Mammary microvascular endothelial cell (primary cell): ENCODE measurements around the gene RSPO4. TPM values are rescaled to one million over a fixed set of nuclear protein-coding genes. Genes with fewer than 3 reads are reported as not detected.

Source experiments
- total RNA-seq: library from RNA; depleted of rRNA; stranded (reverse); fragments of >200 nt; gene quantifications from 2 replicates; pipeline ENCODE4 v1.2.3, GENCODE V29; 2015

The RSPO4 gene
- total RNA-seq = not detected in 2 replicates

GRCh38 chr20:1001911-1002681 lies at the start of gene RSPO4:
TSS of gene RSPO4 (minus strand) at chr20:1002311. CDS start at chr20:1002164, 147 bp downstream.

GRCh38 chr20:916125-916799 lies 85.8 kb downstream of the RSPO4 start, which contains the start of gene ANGPT4:
TSS of gene ANGPT4 (minus strand) at chr20:916334. CDS start at chr20:916214, 120 bp downstream.

Other genes starting within 250 kb of the RSPO4 start
- 0.59 and 0.80 TPM in 2 replicates for gene SLC52A3, start 233.8 kb downstream of the RSPO4 start, total RNA-seq
- gene FAM110A, start 168.6 kb downstream of the RSPO4 start, total RNA-seq = 1.6 and 4.0 TPM in 2 replicates
- not detected in 2 replicates for gene ANGPT4, start 86.0 kb downstream of the RSPO4 start, total RNA-seq
- gene PSMF1, start 116.3 kb upstream of the RSPO4 start, total RNA-seq = 113 and 125 TPM in 2 replicates
- gene TMEM74B, start 182.7 kb upstream of the RSPO4 start, total RNA-seq = 0.20 and 1.4 TPM in 2 replicates
- not detected in 2 replicates for gene C20orf202, start 201.1 kb upstream of the RSPO4 start, total RNA-seq
- gene RAD21L1, start 223.7 kb upstream of the RSPO4 start, total RNA-seq = not detected in 2 replicates